GM12891 (cell line): ENCODE measurements around the gene WIPI1.

Source experiments
- DNase-seq: peaks from one replicate; pipeline ENCODE4 v3.0.0; 2011; ENCODE audit warnings: low spot score; ENCODE audit not compliant: insufficient read length
- FAIRE-seq: peaks from 2 replicates; lab custom pipeline; 2011; peaks lifted over from hg19 to GRCh38; lab: Jason Lieb, UNC
- PAX5 ChIP-seq: IDR thresholded peaks from 2 replicates; pipeline ENCODE4 v1.6.1; 2011; ENCODE audit warnings: low read length, moderate library complexity, mild to moderate bottlenecking; ENCODE audit not compliant: insufficient read depth, severe bottlenecking
- POLR2A ChIP-seq: IDR thresholded peaks from 2 replicates; pipeline ENCODE4 v1.6.1; 2011; ENCODE audit warnings: low read depth, low read length, control low read depth
- POLR2AphosphoS5 ChIP-seq: IDR thresholded peaks from 2 replicates; pipeline ENCODE4 v1.6.1; 2011; ENCODE audit warnings: low read depth, low read length, control low read depth
- POU2F2 ChIP-seq: IDR thresholded peaks from 2 replicates; pipeline ENCODE4 v1.6.1; 2011; ENCODE audit warnings: low read depth, mild to moderate bottlenecking, control low read depth, low read length, moderate library complexity
- SPI1 ChIP-seq: IDR thresholded peaks from 2 replicates; pipeline ENCODE4 v1.6.1; 2011; ENCODE audit warnings: low read depth, low read length, control low read depth
- TAF1 ChIP-seq: IDR thresholded peaks from 2 replicates; pipeline ENCODE4 v1.6.1; 2011; ENCODE audit warnings: low read depth, low read length, control low read depth

Gene WIPI1

GRCh38 chr17:68460146-68460545 lies 2.9 kb upstream of the WIPI1 start:
- FAIRE-seq (peak; percentile 31), DNase-seq (no peak)
- TF ChIP-seq SPI1 (0 out of 2 replicates have a peak, but pooled peaks have one; percentile 1), POLR2AphosphoS5 (no peak)

GRCh38 chr17:68459037-68459639 lies 1.8 kb upstream of the WIPI1 start:
- DNase-seq (no peak), FAIRE-seq (peak; percentile 69)
- TF ChIP-seq PAX5 (no peak), TAF1 (no peak), POLR2A (no peak), POLR2AphosphoS5 (no peak), POU2F2 (no peak), SPI1 (no peak)

GRCh38 chr17:68458260-68459036 lies 1.2 kb upstream of the WIPI1 start:
- DNase-seq (no peak), FAIRE-seq (no peak)
- TF ChIP-seq TAF1 (no peak), SPI1 (no peak), POLR2A (no peak), POLR2AphosphoS5 (no peak)

- FAIRE-seq, result peak; percentile 98
- peak; percentile 92 for DNase-seq
- TF ChIP-seq POU2F2 (no peak), SPI1 (no peak), PAX5 (no peak), POLR2A (peak; percentile 58), TAF1 (peak; percentile 79), POLR2AphosphoS5 (peak; percentile 35; the same call in 1 of the 2 replicates)
Observed at GRCh38 chr17:68457539-68458259, 403 bp upstream of the WIPI1 start.

GRCh38 chr17:68456339-68457167 lies 743 bp downstream of the WIPI1 start:
- TF ChIP-seq PAX5, result no peak
- TF ChIP-seq TAF1, result no peak
- TF ChIP-seq POLR2AphosphoS5, result no peak
- TF ChIP-seq SPI1, result no peak
- TF ChIP-seq POLR2A, result no peak
- TF ChIP-seq POU2F2, result no peak
- FAIRE-seq, result no peak
- DNase-seq, result no peak

- no peak for FAIRE-seq
- TF ChIP-seq TAF1, result no peak
- no peak for TF ChIP-seq POU2F2
- no peak for TF ChIP-seq POLR2AphosphoS5
- TF ChIP-seq POLR2A, result no peak
- no peak for TF ChIP-seq PAX5
- no peak for DNase-seq
Observed at GRCh38 chr17:68455901-68456338, 1.4 kb downstream of the WIPI1 start.

GRCh38 chr17:68453991-68454665 lies 3.2 kb downstream of the WIPI1 start:
- TF ChIP-seq POLR2AphosphoS5 (no peak), SPI1 (no peak)
- no peak for FAIRE-seq
- no peak for DNase-seq

GRCh38 chr17:68452724-68453290 lies 4.5 kb downstream of the WIPI1 start:
- FAIRE-seq (no peak), DNase-seq (no peak)
- TF ChIP-seq SPI1 (no peak), TAF1 (no peak), POLR2AphosphoS5 (no peak), PAX5 (no peak), POU2F2 (no peak), POLR2A (no peak)

- FAIRE-seq, result no peak
Observed at GRCh38 chr17:68451670-68452354, 5.5 kb downstream of the WIPI1 start.

More at GRCh38 chr17:68451670-68452354, 5.5 kb downstream of the WIPI1 start:
- DNase-seq, result no peak
- no peak for TF ChIP-seq POLR2A
- no peak for TF ChIP-seq POU2F2
- TF ChIP-seq SPI1, result no peak
- no peak for TF ChIP-seq TAF1
- no peak for TF ChIP-seq PAX5
- TF ChIP-seq POLR2AphosphoS5, result no peak
